CD14-positive monocyte (primary cell): ENCODE results near the gene TMTC3. TPM values are rescaled to one million over a fixed set of nuclear protein-coding genes. Genes with fewer than 3 reads are reported as not detected.

Experiments used
- DNase-seq, 3 donors: peaks; one replicate each; pipeline ENCODE4 v3.0.0-alpha.2; 2011 to 2022
- H2AFZ ChIP-seq: 2 replicates; pipeline ENCODE4 v1.6.0; 2012; ENCODE audit warnings: mild to moderate bottlenecking, low read depth, low read length, inconsistent platforms; ENCODE audit not compliant: insufficient read depth, poor library complexity, severe bottlenecking
- H3K27ac ChIP-seq, 2 donors: 1 replicate in 1 of 2; 2 replicates in 1 of 2; pipeline ENCODE4 v1.5.1; 2012 to 2013; ENCODE audit warnings: low read length in 2 of 2, control low read depth in 1 of 2, inconsistent platforms in 1 of 2, low read depth in 1 of 2, mild to moderate bottlenecking in 1 of 2
- H3K27me3 ChIP-seq, 2 donors: one replicate each; pipeline versions ENCODE4 v1.6.0 to v1.6.1; 2011 to 2013; ENCODE audit warnings: low read length in 2 of 2; ENCODE audit not compliant: control insufficient read depth in 2 of 2, insufficient read depth in 2 of 2
- H3K36me3 ChIP-seq, 2 donors: replicated peaks in 1 of 2; 1 replicate in 1 of 2; 2 replicates in 1 of 2; pipeline versions ENCODE4 v1.5.1 to v1.6.1; 2012 to 2013; ENCODE audit warnings: low read length in 2 of 2, control low read depth in 1 of 2, inconsistent platforms in 1 of 2, mild to moderate bottlenecking in 1 of 2; ENCODE audit not compliant: insufficient read depth in 2 of 2, control insufficient read depth in 1 of 2
- H3K4me1 ChIP-seq, 2 donors: 1 replicate in 1 of 2; 2 replicates in 1 of 2; pipeline versions ENCODE4 v1.5.1 to v1.6.1; 2012 to 2013; ENCODE audit warnings: low read length in 2 of 2, control low read depth in 1 of 2, inconsistent platforms in 1 of 2, mild to moderate bottlenecking in 1 of 2, moderate library complexity in 1 of 2; ENCODE audit not compliant: insufficient read depth in 2 of 2, control insufficient read depth in 1 of 2
- H3K4me2 ChIP-seq: replicated peaks from 2 replicates; pipeline ENCODE3; 2012; ENCODE audit warnings: low read length, moderate library complexity, mild to moderate bottlenecking; ENCODE audit not compliant: poor library complexity, severe bottlenecking; ENCODE audit errors: extremely low read depth
- H3K4me3 ChIP-seq, 3 experiments: fragments of 200-600 bp in 1 of 3; sonication (generic) in 1 of 3; replicated peaks in 1 of 3; 1 replicate in 2 of 3; 2 replicates in 1 of 3; pipeline ENCODE4 v1.5.1; 2011 to 2013; ENCODE audit warnings: low read length in 3 of 3, mild to moderate bottlenecking in 3 of 3, control low read depth in 2 of 3, low read depth in 2 of 3, inconsistent platforms in 1 of 3, moderate library complexity in 1 of 3
- H3K79me2 ChIP-seq: 2 replicates; pipeline ENCODE4 v1.6.0; 2012; ENCODE audit warnings: mild to moderate bottlenecking, control low read depth, inconsistent platforms, low read length, moderate library complexity; ENCODE audit not compliant: insufficient read depth
- H3K9ac ChIP-seq: 2 replicates; pipeline ENCODE4 v1.6.0; 2017; ENCODE audit warnings: low read length, mild to moderate bottlenecking; ENCODE audit not compliant: insufficient read depth, poor library complexity, severe bottlenecking
- H3K9me3 ChIP-seq, 2 donors: replicated peaks in 1 of 2; 1 replicate in 1 of 2; 2 replicates in 1 of 2; pipeline versions ENCODE4 v1.5.1 to v1.6.1; 2012 to 2013; ENCODE audit warnings: low read length in 2 of 2, control low read depth in 1 of 2; ENCODE audit not compliant: control insufficient read depth in 1 of 2, insufficient read depth in 1 of 2
- H4K20me1 ChIP-seq: 2 replicates; pipeline ENCODE4 v1.6.0; 2012; ENCODE audit warnings: mild to moderate bottlenecking, low read length, control low read depth, moderate library complexity; ENCODE audit not compliant: insufficient read depth
- H3K27ac Mint-ChIP-seq, 7 donors: one replicate each; pipeline ENCODE4 v1.8.0; 2020; ENCODE audit warnings: mild to moderate bottlenecking in 7 of 7, mixed read lengths in 7 of 7, moderate library complexity in 6 of 7, inconsistent platforms in 2 of 7
- H3K27me3 Mint-ChIP-seq, 3 donors: one replicate each; pipeline ENCODE4 v1.8.0; 2021 to 2022; ENCODE audit warnings: low read depth in 3 of 3, mild to moderate bottlenecking in 3 of 3, mixed read lengths in 3 of 3, moderate library complexity in 3 of 3, inconsistent platforms in 1 of 3
- H3K36me3 Mint-ChIP-seq, 2 donors: one replicate each; pipeline ENCODE4 v1.8.0; 2020; ENCODE audit warnings: mixed read lengths in 2 of 2, inconsistent platforms in 1 of 2, mild to moderate bottlenecking in 1 of 2
- H3K4me1 Mint-ChIP-seq: one replicate; pipeline ENCODE4 v1.8.0; 2020; ENCODE audit warnings: mild to moderate bottlenecking, mixed read lengths
- H3K4me3 Mint-ChIP-seq, 2 donors: one replicate each; pipeline ENCODE4 v1.8.0; 2020; ENCODE audit warnings: mild to moderate bottlenecking in 2 of 2, mixed read lengths in 2 of 2, moderate library complexity in 1 of 2
- H3K9me3 Mint-ChIP-seq, 7 donors: one replicate each; pipeline ENCODE4 v1.8.0; 2020 to 2022; ENCODE audit warnings: mixed read lengths in 7 of 7, mild to moderate bottlenecking in 6 of 7, moderate library complexity in 6 of 7, inconsistent platforms in 2 of 7
- intact Hi-C, 2 donors: fragments of 100-400 bp; cut with micrococcal nuclease; formaldehyde crosslinking; loops; one replicate each; pipeline versions ENCODE4 v1.15.0 to v1.15.1; 2023
- polyA plus RNA-seq, 3 donors: library from polyadenylated mRNA; depleted of rRNA in 1 of 3; unstranded in 2 of 3; stranded (reverse) in 1 of 3; fragments of 300-500 nt in 2 of 3; fragments of >200 nt in 1 of 3; fragmentation: Illumina TruSeq in 2 of 3; gene quantifications; 1 replicate in 2 of 3; 2 replicates in 1 of 3; pipeline ENCODE4 v1.2.3, GENCODE V29; 2012 to 2021
- TF ChIP-seq, protein P1 (sequence below): fragments of 200-600 bp; IDR thresholded peaks from one replicate; pipeline ENCODE4 v1.8.0; 2022; ENCODE audit warnings: antibody characterized with exemption, mild to moderate bottlenecking

The TMTC3 gene
- polyA plus RNA-seq, 3 donors = 1.1 to 2.2 (median 1.2) TPM

GRCh38 chr12:88218293-88218692 is 76.2 kb downstream of the TMTC3 start:
- no peak overlapping the region for H3K27ac ChIP-seq
- H2AFZ ChIP-seq = no peak overlapping the region
- Mint-ChIP-seq H3K27me3 (no peaks in the 10 kb centered on the region), H3K9me3 (peaks cover 7 to 25% (median 18%) of the 10 kb centered on the region in 7 donors), H3K36me3 (no peaks in the 10 kb centered on the region), H3K4me3 (no peak overlapping the region), H3K27ac (peak overlapping the region in 2 of 7 donors; percentile 47 to 51), H3K4me1 (no peaks in the 10 kb centered on the region)
- no peaks in the 10 kb centered on the region for H3K79me2 ChIP-seq
- intact Hi-C loops = no loop called here
- DNase-seq = no peak
- TF ChIP-seq, protein P1, sequence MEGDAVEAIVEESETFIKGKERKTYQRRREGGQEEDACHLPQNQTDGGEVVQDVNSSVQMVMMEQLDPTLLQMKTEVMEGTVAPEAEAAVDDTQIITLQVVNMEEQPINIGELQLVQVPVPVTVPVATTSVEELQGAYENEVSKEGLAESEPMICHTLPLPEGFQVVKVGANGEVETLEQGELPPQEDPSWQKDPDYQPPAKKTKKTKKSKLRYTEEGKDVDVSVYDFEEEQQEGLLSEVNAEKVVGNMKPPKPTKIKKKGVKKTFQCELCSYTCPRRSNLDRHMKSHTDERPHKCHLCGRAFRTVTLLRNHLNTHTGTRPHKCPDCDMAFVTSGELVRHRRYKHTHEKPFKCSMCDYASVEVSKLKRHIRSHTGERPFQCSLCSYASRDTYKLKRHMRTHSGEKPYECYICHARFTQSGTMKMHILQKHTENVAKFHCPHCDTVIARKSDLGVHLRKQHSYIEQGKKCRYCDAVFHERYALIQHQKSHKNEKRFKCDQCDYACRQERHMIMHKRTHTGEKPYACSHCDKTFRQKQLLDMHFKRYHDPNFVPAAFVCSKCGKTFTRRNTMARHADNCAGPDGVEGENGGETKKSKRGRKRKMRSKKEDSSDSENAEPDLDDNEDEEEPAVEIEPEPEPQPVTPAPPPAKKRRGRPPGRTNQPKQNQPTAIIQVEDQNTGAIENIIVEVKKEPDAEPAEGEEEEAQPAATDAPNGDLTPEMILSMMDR = no peak
- H3K4me3 ChIP-seq = no peak overlapping the region
- no peaks in the 10 kb centered on the region for H3K27me3 ChIP-seq
- H4K20me1 ChIP-seq = no peaks in the 10 kb centered on the region
- H3K4me2 ChIP-seq = no peak overlapping the region
- H3K4me1 ChIP-seq = no peaks in the 10 kb centered on the region
- no peak overlapping the region for H3K9ac ChIP-seq
- no peaks in the 10 kb centered on the region for H3K36me3 ChIP-seq
- peaks cover 4 to 18% of the 10 kb centered on the region in 2 donors for H3K9me3 ChIP-seq

GRCh38 chr12:88219861-88220260 is 77.8 kb downstream of the TMTC3 start:
- Histone ChIP-seq H3K4me2 (no peak overlapping the region), H3K36me3 (no peaks in the 10 kb centered on the region), H3K27me3 (no peaks in the 10 kb centered on the region), H3K4me3 (no peak overlapping the region), H4K20me1 (no peaks in the 10 kb centered on the region), H3K27ac (no peak overlapping the region), H2AFZ (no peak overlapping the region), H3K79me2 (no peaks in the 10 kb centered on the region), H3K4me1 (no peaks in the 10 kb centered on the region), H3K9ac (no peak overlapping the region), H3K9me3 (peaks cover 4 to 18% of the 10 kb centered on the region in 2 donors)
- DNase-seq = no peak
- Mint-ChIP-seq H3K4me3 (no peak overlapping the region), H3K36me3 (no peaks in the 10 kb centered on the region), H3K4me1 (no peaks in the 10 kb centered on the region), H3K9me3 (peaks cover 4 to 21% (median 16%) of the 10 kb centered on the region in 7 donors), H3K27ac (no peak overlapping the region), H3K27me3 (no peaks in the 10 kb centered on the region)
- TF ChIP-seq, protein P1 = no peak
- intact Hi-C loops = no loop called here
